DND-41 (cell line): ENCODE results near the gene NECAB3.

ENCODE experiments used
- EZH2 ChIP-seq: IDR thresholded peaks from 3 replicates; pipeline ENCODE4 v1.6.1; 2012; ENCODE audit warnings: borderline replicate concordance, low read depth, mild to moderate bottlenecking, moderate library complexity, low read length, inconsistent platforms; ENCODE audit not compliant: severe bottlenecking
- TF ChIP-seq, protein P1 (sequence below): IDR thresholded peaks from 2 replicates; pipeline ENCODE4 v1.5.1; 2012; ENCODE audit warnings: borderline replicate concordance, low read length, moderate library complexity, mild to moderate bottlenecking; ENCODE audit not compliant: poor library complexity, severe bottlenecking; ENCODE audit errors: extremely low read depth

DNA sequence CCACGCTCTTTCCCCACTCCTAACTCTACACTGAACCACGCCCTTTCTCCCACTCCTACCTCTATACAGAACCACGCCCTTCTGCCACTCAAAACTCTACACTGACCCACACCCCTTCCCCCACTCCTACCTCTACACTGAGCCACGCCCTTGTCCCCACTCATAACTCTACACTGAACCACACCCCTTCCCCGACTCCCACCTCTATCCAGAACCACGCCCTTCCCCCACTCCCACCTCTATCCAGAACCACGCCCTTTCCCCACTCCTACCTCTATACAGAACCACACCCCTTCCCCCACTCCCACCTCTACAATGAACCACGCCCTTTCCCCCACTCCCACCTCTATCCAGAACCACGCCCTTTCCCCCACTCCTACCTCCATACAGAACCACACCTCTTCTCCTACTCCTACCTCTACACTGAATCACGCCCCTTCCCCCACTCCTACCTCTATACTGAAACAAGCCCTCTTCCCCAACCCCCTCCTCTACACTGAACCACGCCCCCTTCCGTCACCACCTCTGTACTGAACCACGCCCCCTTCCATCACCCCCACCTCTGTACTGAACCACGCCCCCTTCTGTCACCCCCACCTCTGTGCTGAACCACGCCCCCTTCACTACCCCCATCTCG is 35.8 kb upstream of the NECAB3 start:
- TF ChIP-seq, protein P1, sequence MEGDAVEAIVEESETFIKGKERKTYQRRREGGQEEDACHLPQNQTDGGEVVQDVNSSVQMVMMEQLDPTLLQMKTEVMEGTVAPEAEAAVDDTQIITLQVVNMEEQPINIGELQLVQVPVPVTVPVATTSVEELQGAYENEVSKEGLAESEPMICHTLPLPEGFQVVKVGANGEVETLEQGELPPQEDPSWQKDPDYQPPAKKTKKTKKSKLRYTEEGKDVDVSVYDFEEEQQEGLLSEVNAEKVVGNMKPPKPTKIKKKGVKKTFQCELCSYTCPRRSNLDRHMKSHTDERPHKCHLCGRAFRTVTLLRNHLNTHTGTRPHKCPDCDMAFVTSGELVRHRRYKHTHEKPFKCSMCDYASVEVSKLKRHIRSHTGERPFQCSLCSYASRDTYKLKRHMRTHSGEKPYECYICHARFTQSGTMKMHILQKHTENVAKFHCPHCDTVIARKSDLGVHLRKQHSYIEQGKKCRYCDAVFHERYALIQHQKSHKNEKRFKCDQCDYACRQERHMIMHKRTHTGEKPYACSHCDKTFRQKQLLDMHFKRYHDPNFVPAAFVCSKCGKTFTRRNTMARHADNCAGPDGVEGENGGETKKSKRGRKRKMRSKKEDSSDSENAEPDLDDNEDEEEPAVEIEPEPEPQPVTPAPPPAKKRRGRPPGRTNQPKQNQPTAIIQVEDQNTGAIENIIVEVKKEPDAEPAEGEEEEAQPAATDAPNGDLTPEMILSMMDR: no peak
- TF ChIP-seq EZH2: no peak
